NCI-H526 treated with DMSO at 0.1 percent for 48 hours (cell line): ENCODE measurements around the gene LETM1.

Experiments used
- DNase-seq: peaks from one replicate; lab custom pipeline; 2025; lab: John Stamatoyannopoulos, UW

Gene LETM1

DNA sequence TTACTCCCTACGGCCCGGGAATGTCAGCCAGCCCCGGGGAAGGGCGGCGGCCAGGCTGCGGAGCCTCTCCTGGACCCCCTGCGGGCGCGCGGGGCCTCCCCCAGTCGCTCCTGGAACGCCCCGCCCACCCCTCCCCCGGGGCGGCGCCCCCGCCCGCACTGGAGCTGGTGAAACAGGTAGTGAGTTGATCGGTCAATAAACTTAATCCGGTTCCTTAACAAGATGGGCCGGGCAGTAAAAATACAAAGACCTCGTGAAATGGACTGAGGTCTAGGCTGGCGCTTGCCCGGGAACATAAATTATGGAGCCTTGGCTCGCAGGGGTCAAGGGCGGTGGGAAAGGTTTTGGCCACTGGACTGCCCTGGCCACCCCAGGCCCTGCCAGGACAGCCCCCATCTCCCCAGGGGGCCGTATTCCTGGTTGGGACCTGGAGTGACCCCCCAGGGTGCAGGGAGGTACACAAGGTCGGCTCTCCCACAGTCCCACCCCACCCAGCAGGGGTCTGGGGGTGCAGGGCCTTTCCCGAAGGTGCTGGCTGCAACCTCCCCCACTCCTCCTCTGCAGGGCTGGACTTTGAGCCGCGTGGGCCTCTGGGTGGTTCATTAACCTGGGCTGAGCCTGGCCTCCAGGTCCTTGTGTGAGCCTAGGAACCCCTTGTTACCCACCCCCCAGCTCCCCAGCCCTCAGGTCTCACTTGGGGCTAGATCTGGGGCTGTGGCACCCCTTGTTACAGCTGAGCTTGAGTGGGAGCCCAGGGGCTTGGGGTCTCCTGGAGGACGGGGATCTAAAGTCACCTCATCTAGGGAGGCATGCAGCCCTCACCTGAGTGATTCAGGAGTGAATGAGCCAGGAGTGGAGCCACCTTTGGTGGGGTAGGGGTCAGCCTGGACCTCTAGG lies 60.4 kb downstream of the LETM1 start:
- DNase-seq: no peak

GRCh38 chr4:1794809-1795298 lies 61.1 kb downstream of the LETM1 start:
- DNase-seq: no peak

DNA sequence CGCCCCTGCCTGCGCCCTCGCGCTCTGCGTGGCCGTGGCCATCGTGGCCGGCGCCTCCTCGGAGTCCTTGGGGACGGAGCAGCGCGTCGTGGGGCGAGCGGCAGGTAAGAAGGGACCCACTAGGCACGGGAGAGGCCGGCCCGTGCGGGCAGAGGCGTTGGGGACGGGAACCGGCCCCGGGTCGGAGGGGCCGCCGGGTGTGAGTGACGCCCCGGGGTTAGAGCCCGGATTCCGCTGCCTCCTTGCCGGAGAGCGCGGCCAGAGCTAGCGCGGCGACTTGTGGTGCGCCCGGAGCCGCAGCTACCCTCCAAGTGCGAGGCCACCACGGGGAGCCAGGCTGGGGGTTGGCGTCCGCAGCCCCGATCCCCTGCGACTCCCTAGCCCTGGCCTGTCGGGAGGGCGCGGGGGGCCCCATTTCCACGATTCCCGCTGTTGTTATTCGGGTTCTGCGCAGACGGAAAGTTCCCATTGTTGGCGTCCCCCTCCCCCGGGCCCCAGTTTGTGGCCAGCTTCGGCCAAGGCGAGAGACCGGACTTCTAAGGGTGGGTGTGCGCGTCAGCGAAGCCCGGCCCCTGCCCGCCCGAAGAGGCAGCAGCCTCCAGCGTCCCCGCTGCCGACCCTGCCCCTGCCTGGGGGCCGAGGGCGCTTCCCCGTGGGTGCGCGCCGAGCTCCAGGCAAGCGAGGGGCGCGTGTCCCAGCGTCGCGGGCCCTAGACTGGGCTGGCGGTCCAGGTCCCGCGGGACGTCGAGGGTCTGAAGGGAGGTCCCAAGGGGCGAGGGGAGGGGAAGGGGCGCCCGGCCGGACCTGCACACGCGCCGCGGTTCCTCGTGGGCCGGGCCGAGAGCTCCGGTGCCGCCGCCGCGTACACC lies 61.8 kb downstream of the LETM1 start:
- DNase-seq: no peak

GRCh38 chr4:1793496-1793840 lies 62.5 kb downstream of the LETM1 start:
- no peak for DNase-seq

GRCh38 chr4:1792832-1793495 lies 63.0 kb downstream of the LETM1 start, which contains the start of gene FGFR3:
TSS of gene FGFR3 (plus strand) at chr4:1793293. CDS start at chr4:1793935, 642 bp downstream.
- DNase-seq: peak; percentile 32

DNA sequence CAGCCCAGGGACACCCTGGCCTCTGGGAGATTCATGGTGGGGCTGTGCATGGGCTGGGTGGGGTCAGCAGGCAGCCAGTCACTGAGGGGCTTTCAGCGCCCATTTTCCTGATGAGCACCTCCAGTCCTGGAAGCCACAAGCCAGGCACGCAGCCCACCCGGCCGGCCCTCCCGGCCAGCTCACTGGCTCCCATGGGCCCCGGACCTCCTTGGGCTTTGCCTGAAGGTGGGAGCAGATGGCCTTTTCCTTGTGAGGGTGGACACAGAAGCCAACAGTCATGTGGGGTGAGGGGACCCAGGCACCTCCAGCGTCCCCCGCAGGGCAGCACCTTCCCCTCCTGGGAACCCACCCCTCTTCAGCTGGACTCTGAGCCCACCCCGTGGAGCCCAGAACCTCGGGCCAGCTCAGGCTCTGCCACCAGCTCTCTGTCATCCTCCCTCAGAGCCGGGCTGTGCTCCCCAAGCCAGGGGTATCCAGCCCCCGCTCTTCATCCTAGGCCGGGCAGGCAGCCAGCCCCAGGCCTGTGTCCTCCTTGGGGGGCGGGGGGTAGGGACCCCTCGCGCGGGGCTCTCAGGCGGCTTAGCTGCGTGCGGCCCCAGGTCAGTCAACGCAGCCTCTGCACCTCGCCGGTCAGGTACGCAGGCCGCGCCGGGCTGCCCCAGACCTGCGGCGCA lies 63.7 kb downstream of the LETM1 start:
- DNase-seq: no peak

DNA sequence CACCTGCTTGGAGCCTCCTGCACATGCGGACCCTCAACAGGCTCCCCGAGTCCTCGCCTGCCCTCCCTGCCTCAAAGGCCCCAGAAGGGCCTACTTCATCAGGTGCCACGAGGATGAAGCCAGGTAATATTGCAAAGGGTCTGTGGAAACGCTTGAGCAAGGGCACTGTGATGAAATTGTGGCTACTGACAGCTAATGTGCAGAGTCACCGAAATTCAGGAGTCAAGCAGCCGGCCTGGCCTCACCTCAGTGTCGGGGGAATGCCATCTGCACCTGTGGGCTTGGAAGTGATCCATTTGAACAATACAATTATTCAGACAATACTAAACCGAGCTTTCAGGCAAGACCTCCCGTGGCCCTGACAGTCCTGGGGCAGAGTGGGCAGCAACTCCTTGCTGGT lies 66.0 kb downstream of the LETM1 start:
- no peak for DNase-seq

- no peak for DNase-seq
Observed at GRCh38 chr4:1789552-1789951, 66.4 kb downstream of the LETM1 start.

DNA sequence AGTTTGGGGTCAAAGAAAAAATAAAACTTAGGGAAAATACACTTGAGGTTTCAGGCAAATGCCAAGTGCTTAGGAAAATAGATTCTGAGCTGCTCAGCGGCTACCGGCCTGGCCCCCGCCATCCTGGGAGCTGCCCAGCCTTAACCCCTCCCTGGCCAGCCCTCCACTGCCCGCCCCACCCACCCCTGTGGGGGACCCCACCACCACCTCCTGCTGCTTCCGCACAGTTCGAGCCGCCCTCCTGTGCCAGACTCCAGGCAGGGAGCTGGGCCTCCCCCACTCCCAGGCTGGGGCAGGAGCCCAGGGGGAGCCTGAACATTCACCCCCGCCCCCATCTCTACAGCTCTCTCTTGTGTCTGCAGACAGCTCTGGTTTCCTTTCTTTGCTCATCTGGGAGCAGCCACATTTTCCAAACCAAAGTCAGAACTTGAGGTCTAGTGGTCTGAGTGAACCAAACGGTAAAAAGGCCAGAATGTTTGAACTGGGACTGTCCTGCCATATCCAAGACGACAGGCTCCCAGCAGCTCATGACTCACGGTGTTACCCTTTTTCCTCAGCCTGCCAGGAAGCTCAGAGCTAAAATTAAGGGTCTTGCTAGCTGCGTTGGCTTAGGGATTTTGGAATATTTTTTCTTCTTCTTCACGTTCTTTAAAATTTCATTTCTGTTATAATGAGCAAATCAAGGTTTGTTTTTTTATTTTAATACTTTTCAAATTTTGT lies 67.5 kb downstream of the LETM1 start:
- DNase-seq: no peak

DNA sequence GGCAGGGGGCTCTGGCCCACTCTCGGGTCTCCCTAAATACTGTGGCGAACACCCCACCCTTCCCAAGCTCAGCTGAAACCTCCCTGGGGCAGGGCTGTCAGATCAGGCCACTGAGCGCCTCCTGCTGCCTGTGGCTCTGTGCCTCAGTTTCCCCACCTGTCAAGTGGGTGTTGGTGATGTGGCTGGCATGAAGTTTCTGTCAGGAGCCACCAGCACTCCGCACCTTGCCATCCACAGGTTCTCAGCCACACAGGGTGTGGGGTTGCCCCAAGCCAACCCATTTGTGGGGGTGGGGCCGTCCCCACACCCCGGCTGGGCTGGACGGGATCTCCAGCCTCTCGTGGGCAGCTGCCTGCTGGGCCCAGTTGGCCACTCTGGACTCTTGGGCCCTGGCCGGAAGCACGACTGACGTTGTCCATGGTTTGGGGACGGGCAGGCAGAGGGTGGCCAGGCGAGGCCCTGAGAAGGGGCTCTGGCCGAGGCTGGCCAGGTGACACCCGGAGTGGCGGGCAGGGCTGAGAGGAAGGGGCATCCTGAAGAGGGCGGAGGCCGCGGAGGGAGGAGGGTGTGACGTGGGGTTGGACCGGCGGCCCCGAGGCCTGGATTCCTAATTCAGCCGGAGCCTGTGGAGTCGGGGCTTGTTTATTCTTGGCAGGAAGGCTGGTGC lies 68.4 kb downstream of the LETM1 start:
- DNase-seq: no peak

DNA sequence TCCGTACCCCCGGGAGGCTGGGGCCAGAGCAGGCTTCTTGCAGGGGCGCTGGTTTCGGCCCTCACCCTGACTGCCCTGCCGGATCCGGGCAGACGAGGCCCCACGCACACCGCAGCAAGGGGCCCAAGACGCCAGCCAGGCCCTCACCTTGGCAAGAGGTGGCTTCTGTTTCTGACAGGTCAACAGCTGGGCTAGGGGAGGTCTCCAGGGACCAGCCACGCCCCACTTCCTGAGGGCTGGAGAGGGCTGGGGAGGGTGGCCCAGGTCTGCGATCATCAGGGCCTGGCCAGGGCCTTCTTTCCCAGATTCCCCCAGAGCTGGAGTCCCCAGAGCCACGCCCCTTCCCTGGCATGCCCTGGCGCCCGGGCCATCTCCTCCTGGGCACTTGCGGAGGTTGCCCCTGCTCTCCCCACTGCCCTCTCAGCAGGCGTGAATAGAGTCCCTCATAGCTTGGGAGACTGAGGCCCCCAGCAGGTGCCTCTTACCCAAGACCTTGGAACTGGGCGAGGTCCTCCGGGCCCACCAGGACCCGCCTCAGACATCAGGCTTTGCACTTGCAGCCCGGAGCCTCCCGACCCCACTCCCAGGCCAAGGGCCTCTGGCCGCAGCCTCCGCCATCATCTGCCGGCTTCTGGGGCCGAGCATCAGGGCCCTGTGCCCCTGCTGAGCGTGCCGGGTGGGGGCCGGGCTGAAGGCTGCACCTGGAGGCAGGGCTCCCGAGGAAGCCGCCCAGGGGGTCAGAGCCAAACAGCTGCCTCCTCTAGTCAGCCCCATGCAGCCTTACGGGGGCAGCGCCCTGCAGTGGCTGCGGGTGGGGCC lies 69.2 kb downstream of the LETM1 start:
- DNase-seq: no peak

DNA sequence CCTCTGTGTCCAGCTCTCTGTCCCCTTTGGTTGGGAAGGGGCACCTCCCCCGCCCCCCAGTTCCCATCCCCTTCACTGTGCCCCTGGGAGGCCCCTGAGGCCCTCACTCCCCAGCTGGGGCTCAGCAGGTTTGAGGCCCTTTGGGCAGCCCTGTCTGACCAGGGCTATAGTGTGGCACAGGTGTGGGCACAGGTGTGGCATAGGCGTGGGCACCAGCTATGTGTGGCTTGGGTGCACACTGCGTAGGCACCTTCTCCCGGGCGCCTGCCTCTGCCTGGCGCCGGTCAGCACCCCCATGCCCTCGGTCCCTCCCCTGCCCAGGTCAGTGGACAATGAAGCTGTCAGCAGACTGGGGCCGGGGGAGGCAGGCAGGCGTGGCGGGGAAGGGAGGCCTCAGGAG lies 70.4 kb downstream of the LETM1 start:
- no peak for DNase-seq

GRCh38 chr4:1784789-1785591 lies 71.0 kb downstream of the LETM1 start:
- no peak for DNase-seq

- DNase-seq: no peak
Observed at GRCh38 chr4:1784395-1784788, 71.6 kb downstream of the LETM1 start.

- DNase-seq: no peak
Observed at GRCh38 chr4:1783970-1784369, 72.0 kb downstream of the LETM1 start.

DNA sequence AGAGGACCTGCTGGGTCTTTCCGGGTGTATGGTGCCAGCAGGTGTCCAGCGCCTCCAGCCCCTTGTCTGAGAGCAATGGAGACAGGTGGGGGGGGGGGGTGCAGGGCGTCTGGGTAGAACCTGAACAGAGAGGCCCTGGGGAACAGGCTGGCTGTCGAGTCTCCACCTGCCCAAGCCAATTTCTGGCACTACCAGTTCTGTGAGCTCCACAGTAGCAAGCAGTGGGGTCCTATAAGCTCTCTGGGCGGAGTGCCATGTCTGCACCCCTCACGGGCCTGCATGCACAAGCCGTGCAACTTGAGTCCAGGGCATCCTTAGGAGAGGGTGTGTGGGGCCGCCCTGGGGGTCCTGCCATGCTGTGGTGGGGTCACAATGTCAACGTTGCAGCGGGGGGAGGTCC lies 72.9 kb downstream of the LETM1 start:
- no peak for DNase-seq

- DNase-seq: no peak
Observed at GRCh38 chr4:1780435-1780834, 75.5 kb downstream of the LETM1 start.

DNA sequence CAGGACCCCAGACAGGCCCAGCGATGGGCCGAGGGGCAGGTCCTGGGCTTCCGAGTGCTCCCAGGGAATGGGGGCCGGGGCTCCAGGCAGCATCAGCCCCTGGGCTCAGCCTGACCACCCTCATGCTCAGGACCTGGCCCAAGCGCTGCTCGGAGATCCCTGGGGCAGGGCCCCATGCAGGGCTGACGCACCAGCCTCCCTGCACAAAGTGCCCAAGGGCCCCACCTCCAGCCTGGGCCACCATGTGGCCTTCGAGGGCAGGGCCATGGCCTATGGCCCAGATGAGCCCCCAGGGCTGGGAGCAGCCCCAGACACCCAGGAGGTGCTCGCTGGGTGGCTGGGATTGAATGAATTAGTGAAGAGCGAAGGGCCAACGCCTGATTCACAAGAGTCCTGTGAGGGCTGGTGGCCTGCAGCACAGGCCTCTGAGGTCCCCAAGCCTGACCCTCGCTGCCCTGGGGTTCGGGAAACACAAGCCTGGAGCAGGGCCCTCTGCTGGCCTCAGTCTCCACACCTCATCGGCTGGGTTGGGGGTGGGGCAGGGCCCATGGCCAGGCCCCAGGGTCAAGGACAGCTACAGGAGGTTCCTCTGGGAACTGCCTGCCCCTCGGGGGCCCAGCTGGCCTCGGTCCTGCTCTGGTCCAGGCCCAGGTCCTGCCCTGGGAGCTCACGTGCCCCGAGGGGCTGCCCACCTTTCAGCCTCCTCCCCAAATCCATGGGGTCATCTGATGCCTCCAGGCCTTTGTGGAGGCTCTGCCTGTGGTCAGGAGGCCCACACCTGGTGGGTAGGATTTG lies 76.2 kb downstream of the LETM1 start:
- no peak for DNase-seq
